Vagina (tissue), 2 donors: ENCODE measurements around the gene CCDC89.

Experiments
- CTCF ChIP-seq, 3 experiments: fragments of 450-650 bp in 2 of 3; fragments of 200-600 bp in 1 of 3; sonication (generic) in 1 of 3; IDR thresholded peaks; one replicate each; pipeline ENCODE4 v1.5.1; 2017 to 2019; ENCODE audit warnings: antibody characterized with exemption in 3 of 3, mild to moderate bottlenecking in 2 of 3, moderate library complexity in 2 of 3
- POLR2A ChIP-seq, 2 donors: fragments of 450-650 bp; IDR thresholded peaks; one replicate each; pipeline ENCODE4 v1.6.1; 2017; ENCODE audit warnings: antibody characterized with exemption in 2 of 2, mild to moderate bottlenecking in 2 of 2, moderate library complexity in 2 of 2
- POLR2AphosphoS5 ChIP-seq, 2 donors: sonication (generic); formaldehyde crosslinking; IDR thresholded peaks; one replicate each; pipeline ENCODE4 v1.9.0; 2017; ENCODE audit warnings: antibody characterized with exemption in 2 of 2, mild to moderate bottlenecking in 2 of 2, low read depth in 1 of 2; ENCODE audit not compliant: insufficient read depth in 1 of 2

- TF ChIP-seq CTCF (IDR thresholded peaks at IDR 0.05) (no peak), POLR2A (IDR thresholded peaks at IDR 0.05) (no peak), POLR2AphosphoS5 (IDR thresholded peaks at IDR 0.05; ENCODE audit: insufficient read depth in 1 of 2, low read depth in 1 of 2) (no peak)
These were observed 23.9 kb downstream of the CCDC89 start for GRCh38 chr11:85661972-85662664.
